ENCODE data around the gene MED16.

GRCh38 chr19:876780-877314 lies 16.1 kb downstream of the MED16 start:
- TF ChIP-seq CTCF (conservative IDR thresholded peaks at IDR 0.05; ENCODE audit: low read length) (no peak), EZH2phosphoT487 (IDR thresholded peaks at IDR 0.05; ENCODE audit: borderline replicate concordance, low read depth, low read length) (no peak)
